ENCODE measurements around the gene NTM. TPM values are rescaled to one million over a fixed set of nuclear protein-coding genes. Genes with fewer than 3 reads are reported as not detected.

Gene NTM
- total RNA-seq, 4 donors from 2014 or later, result 0.78 to 1.1 (median 0.88) TPM; not detected in 1

DNA sequence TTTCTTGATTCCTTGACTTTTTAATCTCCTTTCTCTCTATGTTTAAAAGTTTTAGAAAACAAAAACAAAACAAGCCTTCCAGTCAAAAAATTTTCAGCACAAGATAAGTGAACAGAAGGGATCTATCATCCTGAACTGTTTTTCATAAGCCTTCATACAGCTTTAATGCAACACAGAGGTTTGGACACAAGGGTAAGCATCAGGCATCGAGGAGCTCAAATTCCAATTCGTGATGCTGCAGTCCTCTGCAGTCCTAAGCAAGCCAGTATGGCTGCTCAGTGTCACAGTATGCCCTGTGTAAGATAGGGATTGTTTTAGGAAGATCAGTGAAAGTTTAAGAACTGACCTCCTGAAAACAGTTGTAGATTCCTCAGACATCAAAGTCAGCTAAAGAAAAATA lies 740.9 kb downstream of the NTM start:
- H3K27ac ChIP-seq, result no peak overlapping the region
- no peak overlapping the region for H3K4me3 ChIP-seq (replicated peaks in 1 of 3)
- no peaks in the 10 kb centered on the region for H3K27me3 ChIP-seq
- H3K9me3 ChIP-seq, result no peaks in the 10 kb centered on the region
- no peaks in the 10 kb centered on the region for H3K36me3 ChIP-seq
- no peaks in the 10 kb centered on the region for H3K4me1 ChIP-seq
- intact Hi-C loops (cut with DNase I), result no loop called here
- no peak for DNase-seq
- no peak for TF ChIP-seq POLR2A (IDR thresholded peaks at IDR 0.05)
- TF ChIP-seq, protein P1, sequence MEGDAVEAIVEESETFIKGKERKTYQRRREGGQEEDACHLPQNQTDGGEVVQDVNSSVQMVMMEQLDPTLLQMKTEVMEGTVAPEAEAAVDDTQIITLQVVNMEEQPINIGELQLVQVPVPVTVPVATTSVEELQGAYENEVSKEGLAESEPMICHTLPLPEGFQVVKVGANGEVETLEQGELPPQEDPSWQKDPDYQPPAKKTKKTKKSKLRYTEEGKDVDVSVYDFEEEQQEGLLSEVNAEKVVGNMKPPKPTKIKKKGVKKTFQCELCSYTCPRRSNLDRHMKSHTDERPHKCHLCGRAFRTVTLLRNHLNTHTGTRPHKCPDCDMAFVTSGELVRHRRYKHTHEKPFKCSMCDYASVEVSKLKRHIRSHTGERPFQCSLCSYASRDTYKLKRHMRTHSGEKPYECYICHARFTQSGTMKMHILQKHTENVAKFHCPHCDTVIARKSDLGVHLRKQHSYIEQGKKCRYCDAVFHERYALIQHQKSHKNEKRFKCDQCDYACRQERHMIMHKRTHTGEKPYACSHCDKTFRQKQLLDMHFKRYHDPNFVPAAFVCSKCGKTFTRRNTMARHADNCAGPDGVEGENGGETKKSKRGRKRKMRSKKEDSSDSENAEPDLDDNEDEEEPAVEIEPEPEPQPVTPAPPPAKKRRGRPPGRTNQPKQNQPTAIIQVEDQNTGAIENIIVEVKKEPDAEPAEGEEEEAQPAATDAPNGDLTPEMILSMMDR (IDR thresholded peaks at IDR 0.05), result no peak
- 56 to 69% methylated on average over 2 of the region's 2 CpGs for WGBS, 2 donors

GRCh38 chr11:132111838-132112237 lies 741.4 kb downstream of the NTM start:
- WGBS, 2 donors, result 64 to 88% methylated on average over 5 of the region's 5 CpGs
- Histone ChIP-seq H3K9me3 (no peaks in the 10 kb centered on the region), H3K4me1 (no peaks in the 10 kb centered on the region), H3K4me3 (replicated peaks in 1 of 3) (no peak overlapping the region), H3K36me3 (no peaks in the 10 kb centered on the region), H3K27ac (peak overlapping the region in 1 of 3 donors; percentile 33), H3K27me3 (no peaks in the 10 kb centered on the region)
- intact Hi-C loops (cut with DNase I), result no loop called here
- DNase-seq, result no peak
- TF ChIP-seq, protein P1 (IDR thresholded peaks at IDR 0.05), result no peak
- no peak for TF ChIP-seq POLR2A (IDR thresholded peaks at IDR 0.05)

- 69 to 75% methylated on average over 6 of the region's 6 CpGs for WGBS, 2 donors
- TF ChIP-seq POLR2A (IDR thresholded peaks at IDR 0.05), result no peak
- TF ChIP-seq, protein P1 (IDR thresholded peaks at IDR 0.05), result no peak
- no peak overlapping the region for H3K4me3 ChIP-seq (replicated peaks in 1 of 3)
- intact Hi-C loops (cut with DNase I), result no loop called here
- no peaks in the 10 kb centered on the region for H3K4me1 ChIP-seq
- no peaks in the 10 kb centered on the region for H3K27me3 ChIP-seq
- H3K27ac ChIP-seq, result no peak overlapping the region
- no peaks in the 10 kb centered on the region for H3K9me3 ChIP-seq
- no peaks in the 10 kb centered on the region for H3K36me3 ChIP-seq
- no peak for DNase-seq
Measured at GRCh38 chr11:132112846-132113245, 742.4 kb downstream of the NTM start.

- no peak overlapping the region for H3K27ac ChIP-seq
- TF ChIP-seq POLR2A (IDR thresholded peaks at IDR 0.05), result no peak
- TF ChIP-seq, protein P1 (IDR thresholded peaks at IDR 0.05), result peak in 3 of 6 experiments; percentile 38 to 51 (median 40)
Measured at GRCh38 chr11:132114185-132114584, 743.8 kb downstream of the NTM start.

DNA sequence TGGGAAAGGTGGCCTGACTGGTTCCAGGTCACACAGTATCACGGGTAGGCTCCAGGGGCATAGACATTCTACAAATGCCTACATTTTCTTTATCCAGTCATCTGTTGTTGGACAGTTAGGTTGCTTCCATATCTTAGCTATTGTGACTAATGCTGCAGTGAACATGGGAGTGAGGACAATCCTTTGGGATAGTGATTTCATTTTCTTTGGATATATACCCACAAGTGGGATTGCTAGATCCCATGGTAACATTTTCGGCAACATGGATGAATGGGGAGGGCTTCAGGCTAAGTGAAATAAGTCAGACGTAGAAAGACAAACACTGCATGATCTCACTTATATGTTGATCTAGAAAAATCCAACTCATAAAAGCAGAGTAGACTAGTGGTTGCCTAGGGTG lies 744.3 kb downstream of the NTM start:
- TF ChIP-seq, protein P1 (IDR thresholded peaks at IDR 0.05), result no peak
- no peak for TF ChIP-seq POLR2A (IDR thresholded peaks at IDR 0.05)
- H3K27ac ChIP-seq, result no peak overlapping the region
- intact Hi-C loops (cut with DNase I), result no loop called here
- 79 to 81% methylated on average over 3 of the region's 3 CpGs for WGBS, 2 donors
- H3K4me1 ChIP-seq, result no peaks in the 10 kb centered on the region
- no peak overlapping the region for H3K4me3 ChIP-seq (replicated peaks in 1 of 3)
- DNase-seq, result no peak
- H3K27me3 ChIP-seq, result no peaks in the 10 kb centered on the region
- H3K9me3 ChIP-seq, result no peaks in the 10 kb centered on the region
- no peaks in the 10 kb centered on the region for H3K36me3 ChIP-seq

More at GRCh38 chr11:132114185-132114584, 743.8 kb downstream of the NTM start:
- 17 to 23% methylated on average over 3 of the region's 3 CpGs for WGBS, 2 donors
- intact Hi-C loops (cut with DNase I), result no loop called here
- Histone ChIP-seq H3K9me3 (no peaks in the 10 kb centered on the region), H3K27me3 (no peaks in the 10 kb centered on the region), H3K36me3 (no peaks in the 10 kb centered on the region), H3K4me1 (no peaks in the 10 kb centered on the region), H3K4me3 (replicated peaks in 1 of 3) (no peak overlapping the region)
- DNase-seq, result peak; percentile 28 to 36
